Nephron progenitor cell (in vitro differentiated cells): ENCODE results near the gene CD96.

Experiments used
- DNase-seq: peaks from one replicate; pipeline ENCODE4 v3.0.0; 2021
- H3K27ac Mint-ChIP-seq: 2 replicates; pipeline ENCODE4 v1.8.0; 2021; ENCODE audit warnings: mild to moderate bottlenecking, moderate library complexity, mixed read lengths
- H3K27me3 Mint-ChIP-seq: 2 replicates; pipeline ENCODE4 v1.8.0; 2021; ENCODE audit warnings: mild to moderate bottlenecking, low read depth, mixed read lengths; ENCODE audit not compliant: poor library complexity
- H3K36me3 Mint-ChIP-seq: 2 replicates; pipeline ENCODE4 v1.8.0; 2021; ENCODE audit warnings: low read depth, mixed read lengths
- H3K4me1 Mint-ChIP-seq: 2 replicates; pipeline ENCODE4 v1.8.0; 2021; ENCODE audit warnings: mixed read lengths
- H3K4me3 Mint-ChIP-seq: 2 replicates; pipeline ENCODE4 v1.8.0; 2021; ENCODE audit warnings: mild to moderate bottlenecking, moderate library complexity, mixed read lengths
- H3K9me3 Mint-ChIP-seq: 2 replicates; pipeline ENCODE4 v1.8.0; 2021; ENCODE audit warnings: mild to moderate bottlenecking, moderate library complexity, mixed read lengths
- CTCF ChIP-seq: fragments of 200-600 bp; sonication (generic); IDR thresholded peaks from 2 replicates; pipeline ENCODE4 v1.5.0; 2021; ENCODE audit warnings: antibody characterized with exemption

Gene CD96

GRCh38 chr3:111534701-111535100 lies 7.3 kb upstream of the CD96 start:
- DNase-seq = no peak
- Mint-ChIP-seq H3K4me1 (peaks cover 9% of the 10 kb centered on the region), H3K9me3 (peaks cover 10% of the 10 kb centered on the region), H3K4me3 (no peak overlapping the region), H3K36me3 (no peaks in the 10 kb centered on the region), H3K27me3 (peaks cover 4% of the 10 kb centered on the region), H3K27ac (no peak overlapping the region)
- no peak for TF ChIP-seq CTCF

- Mint-ChIP-seq H3K36me3 (no peaks in the 10 kb centered on the region), H3K4me1 (peaks cover 9% of the 10 kb centered on the region), H3K4me3 (no peak overlapping the region), H3K27ac (no peak overlapping the region), H3K27me3 (no peaks in the 10 kb centered on the region), H3K9me3 (no peaks in the 10 kb centered on the region)
- no peak for TF ChIP-seq CTCF
- no peak for DNase-seq
These were observed 3.9 kb upstream of the CD96 start for GRCh38 chr3:111538111-111538510.

- no peak for TF ChIP-seq CTCF
- Mint-ChIP-seq H3K4me3 (no peak overlapping the region), H3K27me3 (no peaks in the 10 kb centered on the region), H3K27ac (no peak overlapping the region), H3K4me1 (peaks cover 5% of the 10 kb centered on the region), H3K9me3 (no peaks in the 10 kb centered on the region), H3K36me3 (no peaks in the 10 kb centered on the region)
- no peak for DNase-seq
These were observed 3.3 kb upstream of the CD96 start for GRCh38 chr3:111538681-111539083.

- H3K4me1 Mint-ChIP-seq = no peaks in the 10 kb centered on the region
- H3K27me3 Mint-ChIP-seq = no peaks in the 10 kb centered on the region
- H3K27ac Mint-ChIP-seq = no peak overlapping the region
- H3K36me3 Mint-ChIP-seq = no peaks in the 10 kb centered on the region
- peak; percentile 85 for TF ChIP-seq CTCF
- peak; percentile 74 for DNase-seq
- no peaks in the 10 kb centered on the region for H3K9me3 Mint-ChIP-seq
- H3K4me3 Mint-ChIP-seq = no peak overlapping the region
These were observed 2.4 kb upstream of the CD96 start for GRCh38 chr3:111539351-111540331.

- Mint-ChIP-seq H3K27me3 (no peaks in the 10 kb centered on the region), H3K27ac (no peak overlapping the region), H3K36me3 (no peaks in the 10 kb centered on the region), H3K4me3 (no peak overlapping the region), H3K4me1 (no peaks in the 10 kb centered on the region), H3K9me3 (no peaks in the 10 kb centered on the region)
- no peak for DNase-seq
- no peak for TF ChIP-seq CTCF
These were observed 606 bp upstream of the CD96 start for GRCh38 chr3:111541391-111541790.
